NCI-H1105 (cell line): ENCODE data around the gene PIGS.

Experiments used
- DNase-seq: peaks from one replicate; lab custom pipeline; 2025; lab: John Stamatoyannopoulos, UW

Gene PIGS

DNA sequence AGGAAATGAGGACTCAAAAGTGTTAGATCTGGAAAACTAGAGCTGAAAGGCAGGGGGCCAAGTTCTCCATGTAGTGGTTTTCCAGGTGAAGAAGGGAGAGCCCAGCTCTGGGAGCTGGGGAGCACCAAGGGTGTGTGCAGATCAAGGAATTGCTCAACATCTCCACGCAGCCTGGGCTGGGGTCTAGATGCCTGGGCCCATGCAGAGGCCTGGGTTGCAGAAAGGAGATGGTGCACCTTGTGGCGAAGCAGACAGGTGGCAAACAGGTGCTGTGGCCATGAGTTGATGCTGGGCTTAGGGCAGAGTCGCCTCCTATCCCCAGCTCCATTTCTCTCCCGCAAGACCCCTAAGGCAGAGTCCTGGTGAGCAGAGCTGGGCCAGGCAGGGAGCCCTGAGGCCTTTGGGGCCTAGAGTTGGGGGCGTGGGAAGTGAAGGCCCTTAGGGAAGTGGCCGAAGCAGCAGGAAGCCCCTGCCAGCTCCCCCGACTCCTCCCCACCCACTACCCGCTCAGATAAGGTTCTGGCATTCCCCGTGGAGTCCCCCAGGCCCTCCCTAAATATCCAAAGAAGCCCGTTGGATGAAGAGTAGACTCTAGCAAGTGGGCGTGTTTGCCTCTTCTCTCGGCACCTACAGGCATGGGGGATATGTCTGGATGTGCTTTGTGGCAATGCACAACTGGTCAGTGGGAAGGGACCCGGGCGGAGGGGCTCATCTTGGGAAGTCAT is 64.4 kb downstream of the PIGS start:
- DNase-seq = no peak

- DNase-seq = no peak
Measured at GRCh38 chr17:28505986-28506665, 65.2 kb downstream of the PIGS start, which contains the start of gene FOXN1. Gene FOXN1, plus strand, starts transcription at chr17:28506348. Its CDS starts 17,622 bp downstream, at chr17:28523970.

GRCh38 chr17:28503420-28503819 is 67.9 kb downstream of the PIGS start:
- no peak for DNase-seq
